NCI-H2107 treated with DMSO at 0.1 percent for 48 hours (cell line): ENCODE results near the gene PRAMEF1.
"Not testable (repeated sequence)": the region's sequence is repeated elsewhere in the genome, so short reads cannot be mapped to it uniquely, and the experiment has no call there.

Experiments used
- DNase-seq: peaks from one replicate; lab custom pipeline; 2025; ENCODE audit not compliant: unreplicated experiment; lab: John Stamatoyannopoulos, UW

The PRAMEF1 gene, protein sequence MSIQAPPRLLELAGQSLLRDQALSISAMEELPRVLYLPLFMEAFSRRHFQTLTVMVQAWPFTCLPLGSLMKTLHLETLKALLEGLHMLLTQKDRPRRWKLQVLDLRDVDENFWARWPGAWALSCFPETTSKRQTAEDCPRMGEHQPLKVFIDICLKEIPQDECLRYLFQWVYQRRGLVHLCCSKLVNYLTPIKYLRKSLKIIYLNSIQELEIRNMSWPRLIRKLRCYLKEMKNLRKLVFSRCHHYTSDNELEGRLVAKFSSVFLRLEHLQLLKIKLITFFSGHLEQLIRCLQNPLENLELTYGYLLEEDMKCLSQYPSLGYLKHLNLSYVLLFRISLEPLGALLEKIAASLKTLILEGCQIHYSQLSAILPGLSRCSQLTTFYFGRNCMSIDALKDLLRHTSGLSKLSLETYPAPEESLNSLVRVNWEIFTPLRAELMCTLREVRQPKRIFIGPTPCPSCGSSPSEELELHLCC

DNA sequence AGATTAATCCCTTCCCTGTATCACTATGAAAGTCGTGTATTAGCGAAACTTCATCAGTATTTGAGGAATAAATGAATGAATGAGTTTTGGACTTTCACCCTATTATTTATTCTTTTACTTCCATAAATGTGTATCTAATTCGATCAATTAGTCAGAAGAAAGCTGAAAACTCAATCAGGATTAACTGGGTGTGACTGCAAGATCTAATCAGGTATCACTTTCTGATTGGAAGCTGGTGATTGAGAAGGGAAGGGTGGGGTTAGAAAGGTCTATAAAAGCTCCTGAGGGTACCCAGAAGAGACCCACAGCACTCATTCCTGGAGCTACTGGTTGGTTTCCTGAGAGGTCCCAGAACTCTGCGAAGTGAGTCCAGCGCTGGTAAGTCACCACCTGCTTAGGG is at the start of gene PRAMEF1:
TSS of gene PRAMEF1 (plus strand) at position 301 of the 400 bp plus-strand sequence. CDS start 1,831 bp downstream, outside the sequence.
- not testable (repeated sequence) for DNase-seq

DNA sequence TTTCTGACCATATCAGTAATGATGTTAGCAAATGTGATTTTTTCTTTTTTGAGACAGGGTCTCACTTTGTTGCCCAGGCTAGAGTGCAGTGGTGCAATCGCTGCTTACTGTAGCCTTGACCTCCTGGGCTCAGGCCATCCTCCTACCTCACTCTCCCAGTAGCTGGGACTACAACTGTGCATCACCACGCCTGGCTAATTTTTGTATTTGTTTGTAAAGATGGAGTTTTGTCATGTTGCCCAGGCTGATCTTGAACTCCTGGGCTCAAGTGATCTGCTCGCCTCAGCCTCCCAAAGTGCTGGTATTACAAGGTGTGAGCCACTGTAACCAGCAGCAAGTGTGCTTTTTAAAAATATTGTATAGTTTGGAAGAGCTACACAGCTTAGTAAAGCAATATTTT is 49.3 kb upstream of the PRAMEF1 start:
- no peak for DNase-seq

DNA sequence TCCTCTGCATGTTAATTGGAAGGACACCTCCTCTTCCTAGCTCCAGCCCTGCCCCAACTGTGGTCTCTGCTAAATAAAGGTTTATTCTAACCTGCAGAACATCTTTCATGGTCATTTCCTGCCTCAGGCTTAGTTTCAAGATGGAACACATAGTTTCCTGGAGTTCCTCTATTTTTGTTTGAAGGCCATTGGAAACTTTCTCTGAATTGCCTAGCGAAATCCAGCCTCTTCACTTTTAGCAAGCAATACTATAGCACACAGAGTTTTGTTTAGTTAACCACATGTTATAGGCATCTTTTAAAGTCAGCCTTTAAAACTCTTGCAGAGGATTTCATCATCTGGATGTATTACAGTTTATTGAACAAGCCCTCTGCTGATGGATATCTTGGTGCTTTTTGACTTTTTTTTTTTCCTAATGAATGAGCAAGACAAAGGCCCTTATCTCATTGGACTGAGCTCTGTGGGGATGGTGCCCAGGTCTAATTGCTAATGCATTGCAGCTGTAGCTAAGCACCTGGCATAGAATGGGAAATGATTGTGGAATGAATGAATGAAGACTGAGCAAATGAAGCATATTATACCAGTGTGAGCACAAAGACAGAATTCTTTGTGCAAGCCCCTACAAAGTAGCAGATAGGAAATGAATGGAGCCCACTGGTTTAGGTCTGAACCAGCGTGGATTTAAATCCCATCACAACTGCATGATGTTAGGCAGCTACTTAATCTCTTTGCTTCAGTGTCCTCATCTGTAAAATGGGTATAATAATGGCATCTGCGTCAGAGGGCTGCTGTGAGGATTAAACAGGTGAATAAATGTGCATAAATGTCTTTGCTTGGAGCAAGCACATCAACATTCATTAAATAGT is 45.8 kb upstream of the PRAMEF1 start:
- no peak for DNase-seq

DNA sequence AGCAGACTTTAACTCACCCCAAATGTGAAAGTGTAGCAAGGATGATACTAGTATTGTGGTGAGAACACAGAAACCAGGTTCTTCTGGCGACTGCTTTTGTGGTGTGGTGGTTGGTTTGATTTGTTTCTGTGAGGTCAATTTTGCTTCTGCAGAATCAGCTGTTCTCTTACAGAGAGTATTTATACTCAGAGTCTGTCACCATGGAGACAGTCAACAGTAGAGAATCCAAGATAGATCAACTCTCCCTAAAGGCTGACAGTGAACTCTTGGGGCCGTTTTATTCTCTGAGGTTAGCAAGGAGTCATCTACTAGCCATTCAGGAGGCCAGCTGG is 45.2 kb upstream of the PRAMEF1 start, which contains the start of gene CFAP107:
TSS of gene CFAP107 (plus strand) at position 209 of the 332 bp plus-strand sequence. CDS start 231 bp downstream, outside the sequence.
- no peak for DNase-seq

DNA sequence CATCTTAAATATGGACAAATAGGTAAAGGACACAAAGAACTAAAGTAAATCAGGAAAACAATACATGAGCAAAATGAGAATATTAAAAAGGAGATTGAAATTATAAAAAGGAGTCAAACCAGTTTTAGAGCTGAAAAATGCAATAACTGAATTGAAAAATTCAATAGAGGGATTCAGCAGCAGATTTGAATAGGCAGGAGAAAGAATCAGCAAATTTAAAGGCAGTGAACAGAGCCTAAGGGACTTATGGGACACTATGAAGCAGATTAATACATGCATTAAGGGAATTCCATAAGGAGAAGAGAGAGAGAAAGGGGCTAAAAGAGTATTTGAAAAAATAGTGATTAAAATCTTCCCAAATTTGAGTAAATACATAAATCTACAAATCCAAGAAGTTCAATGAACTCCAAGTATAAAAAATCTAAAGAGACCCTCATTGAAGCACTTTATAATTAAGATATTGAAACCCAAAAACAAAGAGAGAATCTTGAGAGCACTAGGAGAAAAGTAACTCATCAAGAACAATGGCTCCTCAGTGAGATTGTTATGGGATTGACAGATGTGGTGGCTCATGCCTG is 42.3 kb upstream of the PRAMEF1 start:
- no peak for DNase-seq

- no peak for DNase-seq
Measured at GRCh38 chr1:12754738-12755137, 36.5 kb upstream of the PRAMEF1 start.

DNA sequence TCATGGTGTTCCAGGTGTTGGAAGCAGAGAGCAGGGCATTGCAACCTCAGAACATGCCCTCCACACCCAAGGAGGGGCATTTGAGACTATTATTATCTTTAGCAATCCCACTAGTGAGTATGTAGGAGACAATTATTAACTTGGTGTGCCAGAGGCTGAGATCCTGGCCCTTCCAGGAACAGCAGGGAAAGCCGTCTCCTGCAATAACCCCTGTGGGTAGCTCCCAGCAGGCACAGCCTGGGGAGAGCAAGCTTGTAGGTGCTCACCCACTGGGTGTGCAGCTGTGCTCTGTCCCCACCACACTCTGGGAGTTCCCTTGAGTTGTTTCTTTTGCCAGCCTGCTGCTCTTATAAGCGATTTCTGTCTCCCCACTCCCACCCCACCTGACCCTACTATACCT is 34.9 kb upstream of the PRAMEF1 start:
- no peak for DNase-seq

DNA sequence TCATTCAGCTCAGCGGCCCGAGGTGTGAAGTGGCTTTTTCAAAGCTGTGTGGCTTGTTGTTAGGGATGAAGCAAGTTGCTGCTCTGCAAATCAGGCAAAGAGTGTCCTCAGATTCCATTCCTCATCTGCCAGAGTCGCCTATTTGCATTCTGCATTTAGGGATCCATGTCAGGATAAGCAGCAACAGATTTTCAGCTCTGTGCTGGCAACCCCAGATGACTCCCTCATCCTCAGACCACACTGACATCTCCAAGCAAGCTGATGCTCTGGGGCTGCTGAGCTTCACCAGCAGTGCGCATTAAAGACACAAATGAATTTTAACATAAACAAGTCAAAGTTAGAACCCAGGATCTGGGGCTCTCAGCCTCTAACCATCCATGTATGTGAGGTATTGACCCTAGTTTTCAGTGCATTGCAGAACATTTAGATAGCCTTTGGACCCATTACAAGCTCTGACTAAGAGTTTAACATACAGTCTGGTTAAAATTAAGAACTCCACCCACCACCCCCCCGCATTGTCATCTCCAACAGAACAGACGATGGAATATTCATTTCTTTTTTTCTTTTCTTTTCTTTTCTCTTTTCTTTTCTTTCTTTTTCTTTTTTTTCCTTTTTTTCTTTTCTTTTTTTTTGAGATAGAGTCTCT is 34.3 kb upstream of the PRAMEF1 start:
- DNase-seq = no peak

GRCh38 chr1:12757836-12758235 is 33.4 kb upstream of the PRAMEF1 start:
- DNase-seq = no peak

GRCh38 chr1:12760256-12760795 is 30.9 kb upstream of the PRAMEF1 start:
- no peak for DNase-seq

GRCh38 chr1:12761781-12762180 is 29.4 kb upstream of the PRAMEF1 start:
- no peak for DNase-seq

DNA sequence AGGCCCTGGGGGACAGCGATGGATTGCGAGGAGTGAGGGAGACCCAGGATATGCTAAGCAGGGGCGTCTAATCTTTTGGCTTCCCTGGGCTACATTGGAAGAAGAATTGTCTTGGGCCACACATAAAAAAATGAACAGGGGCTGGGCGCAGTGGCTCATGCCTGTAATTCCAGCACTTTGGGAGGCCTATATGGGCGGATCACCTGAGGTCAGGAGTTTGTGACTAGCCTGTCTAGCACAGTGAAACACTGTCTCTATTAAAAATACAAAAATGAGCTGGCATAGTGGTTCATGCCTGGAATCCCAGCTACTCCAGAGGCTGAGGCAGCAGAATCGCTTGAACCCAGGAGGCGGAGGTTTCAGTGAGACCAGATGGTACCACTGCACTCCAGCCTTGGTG is 28.4 kb upstream of the PRAMEF1 start:
- no peak for DNase-seq

DNA sequence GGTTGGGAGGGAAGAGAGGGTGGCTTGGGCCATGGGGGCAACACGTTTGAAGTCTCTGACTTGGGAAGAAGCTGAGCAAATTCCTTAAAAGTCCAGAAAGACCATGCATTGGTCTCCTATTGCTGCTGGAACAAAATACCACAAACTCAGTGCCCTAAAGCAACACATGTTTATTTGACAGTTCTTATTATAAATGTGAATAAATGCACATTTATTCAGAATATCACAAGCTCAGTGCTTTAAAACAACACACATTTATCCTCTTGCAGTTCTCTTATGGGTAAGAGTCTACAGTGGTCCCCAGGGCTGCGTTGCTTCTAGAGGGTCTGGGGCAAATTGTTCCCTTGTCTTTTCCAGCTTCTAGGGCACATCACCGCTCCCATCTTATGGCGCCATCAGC is 27.7 kb upstream of the PRAMEF1 start:
- no peak for DNase-seq

- no peak for DNase-seq
Measured at GRCh38 chr1:12764016-12764415, 27.2 kb upstream of the PRAMEF1 start.

- no peak for DNase-seq
Measured at GRCh38 chr1:12769031-12769430, 22.2 kb upstream of the PRAMEF1 start.

GRCh38 chr1:12769976-12770505 is 21.2 kb upstream of the PRAMEF1 start:
- no peak for DNase-seq

DNA sequence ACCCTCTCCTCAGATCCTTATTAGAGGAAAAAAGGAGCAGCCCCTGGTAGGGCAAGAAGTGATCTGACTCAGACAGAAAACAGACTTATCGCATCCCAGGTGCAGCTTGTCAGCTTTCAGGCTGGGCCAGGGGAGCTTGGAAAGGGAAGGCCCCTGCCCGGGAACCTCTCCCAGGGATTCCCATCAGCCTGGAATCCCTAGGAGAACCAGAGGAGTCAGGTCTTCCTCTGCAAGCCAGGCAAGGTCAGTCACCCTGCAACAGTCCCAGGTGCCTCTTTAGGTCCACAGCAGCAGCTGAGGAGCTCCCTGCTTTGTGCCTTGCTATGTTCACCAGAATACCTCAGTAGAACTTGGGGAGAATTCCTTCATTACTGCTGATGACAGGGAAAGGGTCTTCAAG is 20.6 kb upstream of the PRAMEF1 start:
- DNase-seq = no peak

DNA sequence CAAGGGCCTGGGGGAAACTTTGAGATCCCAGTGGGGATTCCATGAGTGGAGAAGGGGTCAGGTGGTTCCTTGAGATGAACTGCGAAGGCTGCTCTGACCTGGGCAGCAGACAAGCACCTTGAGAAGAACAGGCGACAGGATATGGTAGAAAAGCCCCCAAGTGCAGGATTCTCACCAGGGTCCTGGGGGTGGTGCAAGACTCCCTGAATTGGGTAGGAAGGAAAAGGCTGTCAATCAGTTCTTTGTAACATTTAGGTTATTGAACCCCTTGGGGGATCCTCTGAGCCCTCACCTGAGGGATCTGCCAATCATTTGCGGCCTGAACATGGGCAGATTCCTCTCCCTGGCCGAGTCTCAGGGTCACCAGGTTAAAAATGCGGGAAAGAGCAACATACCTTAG is 20.0 kb upstream of the PRAMEF1 start:
- no peak for DNase-seq

DNA sequence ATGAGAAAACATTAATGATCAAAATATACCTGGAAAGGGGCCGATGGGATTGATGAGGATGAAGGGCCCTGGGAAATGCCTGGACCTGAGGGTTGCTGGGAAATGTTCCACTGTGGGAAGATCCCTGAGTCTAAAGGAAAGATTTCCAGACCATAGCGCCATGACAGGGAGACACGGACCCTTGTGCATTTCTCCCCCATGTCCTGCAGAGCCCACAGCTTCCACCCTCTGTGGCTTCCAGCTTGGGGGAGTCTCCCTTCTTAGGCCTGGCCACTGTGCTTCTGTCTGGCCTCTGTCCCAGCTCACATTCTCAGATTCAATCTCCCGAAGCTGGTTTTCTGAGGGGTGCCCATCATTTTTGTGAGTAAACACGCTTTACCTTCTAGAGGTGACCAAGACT is 18.7 kb upstream of the PRAMEF1 start:
- DNase-seq = no peak

DNA sequence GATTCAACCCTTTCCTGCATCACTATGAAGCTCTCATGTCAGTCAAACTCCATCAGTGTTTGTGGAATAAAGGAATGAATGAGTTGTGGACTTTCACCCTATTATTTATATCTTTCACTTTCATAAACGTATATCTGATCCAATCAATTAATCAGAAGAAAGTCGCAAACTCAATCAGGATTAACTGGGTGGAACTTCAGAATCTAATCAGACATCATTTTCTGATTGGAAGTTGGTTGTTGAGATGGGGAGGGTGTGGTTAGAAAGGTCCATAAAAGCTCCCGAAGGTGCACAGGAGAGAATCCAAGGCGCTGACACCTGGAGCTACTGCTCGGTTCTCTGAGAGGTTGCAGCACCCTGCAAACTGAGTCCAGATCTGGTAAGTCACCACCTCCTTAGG is 17.8 kb upstream of the PRAMEF1 start, which contains the start of gene PRAMEF12:
TSS of gene PRAMEF12 (plus strand) at position 301 of the 400 bp plus-strand sequence. CDS start 1,130 bp downstream, outside the sequence.
- DNase-seq = no peak
